Measurements from ENCODE around the gene ANKRD26. TPM values are rescaled to one million over a fixed set of nuclear protein-coding genes. Genes with fewer than 3 reads are reported as not detected.

Gene ANKRD26
- total and polyA plus RNA-seq, 2 experiments from 2014 or later = 7.9 to 23.1 TPM

DNA sequence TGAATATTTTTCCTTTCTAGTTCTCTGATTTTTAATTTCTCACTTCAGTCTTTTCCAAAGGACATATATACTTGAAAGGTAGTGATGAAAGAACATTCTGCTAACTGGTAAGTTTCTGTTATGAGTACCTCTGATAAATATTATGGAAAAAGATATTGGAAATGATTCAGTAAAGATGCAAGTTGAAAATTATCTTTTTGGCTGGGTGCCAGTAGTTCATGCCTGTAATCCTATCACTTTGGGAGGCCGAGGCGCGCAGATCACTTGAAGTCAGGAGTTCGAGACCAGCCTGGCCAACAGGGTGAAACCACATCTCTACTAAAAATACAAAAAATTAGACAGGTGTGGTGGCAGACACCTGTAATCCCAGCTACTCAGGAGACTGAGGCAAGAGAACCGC lies 62.1 kb downstream of the ANKRD26 start:
- Histone ChIP-seq H3K27ac (ENCODE audit: low read depth) (no peak overlapping the region), H3K79me2 (replicated peaks; ENCODE audit: insufficient read depth) (no peaks in the 10 kb centered on the region), H2AFZ (no peak overlapping the region), H4K20me1 (replicated peaks; ENCODE audit: insufficient read depth) (no peaks in the 10 kb centered on the region), H3F3A (replicated peaks; ENCODE audit: low read depth) (no peaks in the 10 kb centered on the region), H3K27me3 (ENCODE audit: insufficient read depth) (no peaks in the 10 kb centered on the region), H3K4me3 (no peak overlapping the region), H3K4me1 (ENCODE audit: insufficient read depth) (no peaks in the 10 kb centered on the region), H3K9me2 (ENCODE audit: insufficient read depth) (no peaks in the 10 kb centered on the region), H3K36me3 (ENCODE audit: insufficient read depth) (no peaks in the 10 kb centered on the region), H3K4me2 (no peak overlapping the region)
- Mint-ChIP-seq H3K27ac (no peak overlapping the region), H3K4me3 (no peak overlapping the region), H3K4me1 (no peaks in the 10 kb centered on the region), H3K9me3 (no peaks in the 10 kb centered on the region), H3K27me3 (ENCODE audit: insufficient read depth, low read depth, poor library complexity) (no peaks in the 10 kb centered on the region), H3K36me3 (ENCODE audit: low read depth) (peaks cover 17% of the 10 kb centered on the region; the same call in 2 of the 3 replicates)
- no peak for ATAC-seq
- no peak for DNase-seq (ENCODE audit: low spot score)
- TF ChIP-seq POLR2AphosphoS5 (IDR thresholded peaks at IDR 0.05; ENCODE audit: low read depth) (no peak), STAT1 (IDR thresholded peaks at IDR 0.05; ENCODE audit: unreplicated experiment) (no peak), ZNF114 (CRISPR knock-in tag; IDR thresholded peaks at IDR 0.05) (no peak), NANOG (IDR thresholded peaks at IDR 0.05; ENCODE audit: borderline replicate concordance) (no peak), CREB1 (CRISPR knock-in tag; IDR thresholded peaks at IDR 0.05; ENCODE audit: low read depth) (no peak), EZH2 (IDR thresholded peaks at IDR 0.05; ENCODE audit: low read depth, unreplicated experiment) (no peak), JUNB (IDR thresholded peaks at IDR 0.05; ENCODE audit: unreplicated experiment) (no peak), ZNF462 (CRISPR knock-in tag; IDR thresholded peaks at IDR 0.05) (no peak), EZH2phosphoT487 (IDR thresholded peaks at IDR 0.05; ENCODE audit: unreplicated experiment) (no peak)

Measured in GM23338 (cell line).